HG03175 (cell line): ENCODE measurements around the gene UBE2U.

ENCODE experiments used
- ATAC-seq: cut with Tn5 transposase; IDR thresholded peaks from one replicate; pipeline ENCODE4 v1.9.1; 2021; ENCODE audit warnings: mild to moderate bottlenecking, moderate library complexity; ENCODE audit not compliant: unreplicated experiment

Gene UBE2U

GRCh38 chr1:64203420-64203819, at the start of gene UBE2U:
UBE2U (plus strand) TSS chr1:64203623; CDS start chr1:64204051, 428 bp downstream.
- no peak for ATAC-seq

- no peak for ATAC-seq
These were observed 48.1 kb upstream of the UBE2U start for GRCh38 chr1:64155278-64155677.

DNA sequence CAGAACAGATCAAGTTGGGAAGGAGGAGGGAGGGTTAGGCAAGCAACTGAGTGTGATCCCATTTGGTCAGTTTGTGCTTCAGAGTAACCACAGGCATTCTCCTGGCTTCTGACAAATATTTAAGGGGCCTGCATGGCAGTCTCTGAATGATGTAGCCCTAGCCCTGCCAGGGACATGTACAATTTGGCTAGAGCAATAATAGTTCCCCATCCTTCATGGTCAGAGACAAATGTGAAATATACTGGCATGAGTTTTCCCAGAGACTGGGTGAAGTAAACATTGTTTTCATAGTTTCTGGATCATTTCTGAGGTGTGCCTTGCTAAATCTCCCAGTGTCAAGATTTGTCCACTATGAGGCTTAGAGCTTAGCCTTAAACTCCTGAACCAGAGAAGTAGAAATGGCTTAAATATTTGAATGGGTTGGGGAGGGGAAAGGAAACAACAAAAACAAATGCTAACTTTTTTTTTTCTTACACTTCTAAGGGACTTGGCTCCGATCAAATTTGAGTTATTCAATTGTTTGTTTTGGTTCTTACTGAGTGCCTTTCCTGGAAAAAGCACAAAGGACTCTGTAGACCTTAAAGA, 42.0 kb upstream of the UBE2U start:
- ATAC-seq, result no peak

DNA sequence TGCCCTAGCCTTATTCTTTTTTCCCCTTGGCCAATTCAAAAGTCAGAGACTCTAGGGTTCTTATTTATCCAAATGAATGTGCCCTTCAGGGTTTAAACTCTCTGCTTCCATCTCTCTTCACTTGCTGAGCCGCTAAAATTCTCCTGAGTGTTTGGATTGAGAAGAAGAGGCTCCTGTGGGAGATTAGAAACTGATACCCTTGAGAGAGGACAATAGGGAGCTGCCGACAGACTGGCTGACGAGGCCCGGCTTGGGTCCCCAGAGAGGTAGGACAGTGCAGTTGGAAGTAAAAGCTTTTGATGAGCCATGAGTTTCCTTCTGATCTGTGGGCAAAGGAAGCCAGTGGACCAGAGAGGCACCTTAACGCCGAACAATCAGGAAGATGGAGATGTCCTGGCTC, 41.3 kb upstream of the UBE2U start:
- no peak for ATAC-seq

DNA sequence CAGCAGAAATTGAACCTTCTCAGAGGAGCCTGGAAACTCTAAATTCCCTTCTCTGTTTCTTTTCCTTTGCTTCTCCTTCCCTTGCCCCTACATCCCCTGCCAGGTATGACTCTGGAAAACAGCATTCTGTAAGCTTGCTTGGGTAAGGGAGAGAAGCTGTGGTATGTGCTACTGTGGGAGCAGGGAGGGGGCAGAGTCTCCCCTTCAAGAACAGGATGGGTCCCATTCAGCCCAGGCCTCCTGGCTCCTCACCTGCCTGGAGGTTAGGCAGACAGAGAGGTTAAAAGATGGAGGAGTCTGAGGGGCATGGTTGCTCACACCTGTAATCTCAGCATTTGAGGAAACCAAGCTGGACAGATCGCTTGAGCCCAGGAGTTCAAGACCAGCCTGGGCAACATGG, 40.6 kb upstream of the UBE2U start:
- no peak for ATAC-seq

DNA sequence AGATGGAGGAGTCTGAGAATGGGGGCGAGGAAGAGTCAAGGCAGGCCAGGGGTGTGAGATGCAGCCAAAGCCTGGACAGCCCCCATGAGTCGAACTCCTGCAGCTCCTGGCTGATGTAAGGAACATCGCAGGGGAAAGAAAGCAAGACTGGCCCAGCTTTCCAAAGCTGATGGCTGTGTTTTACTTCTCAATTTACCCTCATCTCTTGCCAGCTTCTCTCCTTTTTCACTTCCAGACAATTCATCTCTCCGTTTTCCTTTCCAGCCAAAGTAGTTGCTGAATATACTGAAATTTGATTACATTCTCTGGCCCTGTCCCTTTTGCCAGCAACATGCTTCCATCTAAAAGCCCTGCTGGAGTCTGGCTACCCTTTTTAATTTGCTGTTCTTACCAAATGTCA, 40.0 kb upstream of the UBE2U start:
- ATAC-seq, result no peak

- no peak for ATAC-seq
These were observed 39.5 kb upstream of the UBE2U start for GRCh38 chr1:64163970-64164369.

DNA sequence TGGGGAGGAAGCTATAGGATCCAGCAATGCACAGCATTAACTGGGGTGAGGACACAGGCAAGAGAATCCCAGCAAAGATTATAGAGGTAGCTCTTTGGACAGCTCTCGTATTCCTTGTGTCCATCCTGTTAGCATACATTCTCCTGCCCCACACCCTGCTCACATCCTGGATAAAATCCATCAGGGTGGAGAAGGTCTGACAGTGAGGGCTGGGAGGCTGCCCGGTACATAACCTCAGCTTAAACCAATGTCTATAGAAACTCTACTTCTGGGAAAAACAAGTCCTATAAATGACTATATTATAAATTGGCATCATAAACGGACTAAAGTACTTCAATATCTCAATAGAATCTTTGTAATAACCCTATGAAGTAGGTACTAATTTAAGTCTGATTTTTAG, 36.8 kb upstream of the UBE2U start:
- ATAC-seq, result no peak

GRCh38 chr1:64167176-64167575, 36.2 kb upstream of the UBE2U start:
- no peak for ATAC-seq

DNA sequence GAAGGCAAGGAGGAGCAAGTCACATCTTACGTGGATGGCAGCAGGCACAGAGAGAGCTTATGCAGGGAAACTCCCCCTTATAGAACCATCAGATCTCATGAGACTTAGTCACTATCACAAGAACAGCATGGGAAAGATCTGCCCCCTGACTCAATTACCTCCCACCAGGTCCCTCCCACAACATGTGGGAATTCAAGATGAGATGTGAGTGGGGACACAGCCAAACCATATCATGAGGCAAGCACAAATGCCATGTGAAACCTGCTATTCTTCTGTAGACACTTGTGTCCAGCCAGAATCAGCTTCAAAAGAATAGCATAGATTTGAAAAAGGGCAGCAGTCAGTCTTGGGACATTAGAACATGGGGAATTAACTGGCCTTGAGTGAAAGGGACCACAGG, 32.2 kb upstream of the UBE2U start:
- ATAC-seq, result no peak

DNA sequence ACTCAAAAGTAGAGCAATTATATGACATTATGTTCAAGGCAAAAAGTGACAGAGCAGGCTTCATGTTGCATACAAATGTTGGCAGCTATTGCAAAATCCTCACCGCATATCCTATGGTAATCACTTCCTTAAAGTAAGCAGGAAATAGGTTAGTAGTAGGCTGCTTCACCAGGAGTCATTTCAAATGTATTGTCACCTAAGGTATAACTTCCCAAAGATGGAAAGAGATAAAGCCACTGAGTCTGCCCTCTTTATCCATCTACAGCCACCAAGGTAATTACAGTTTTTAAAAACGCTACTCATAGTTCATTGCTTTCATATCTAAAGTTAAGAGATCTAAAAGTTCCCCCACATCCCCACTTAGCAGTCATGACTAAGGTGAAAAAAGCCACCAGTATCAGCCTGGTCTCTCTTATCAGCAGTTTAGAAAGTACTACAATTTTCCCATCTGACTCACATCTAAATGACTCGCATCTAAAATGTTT, 31.6 kb upstream of the UBE2U start:
- peak; percentile 75 for ATAC-seq

- peak; percentile 46 for ATAC-seq
These were observed 30.9 kb upstream of the UBE2U start for GRCh38 chr1:64172458-64172983.

DNA sequence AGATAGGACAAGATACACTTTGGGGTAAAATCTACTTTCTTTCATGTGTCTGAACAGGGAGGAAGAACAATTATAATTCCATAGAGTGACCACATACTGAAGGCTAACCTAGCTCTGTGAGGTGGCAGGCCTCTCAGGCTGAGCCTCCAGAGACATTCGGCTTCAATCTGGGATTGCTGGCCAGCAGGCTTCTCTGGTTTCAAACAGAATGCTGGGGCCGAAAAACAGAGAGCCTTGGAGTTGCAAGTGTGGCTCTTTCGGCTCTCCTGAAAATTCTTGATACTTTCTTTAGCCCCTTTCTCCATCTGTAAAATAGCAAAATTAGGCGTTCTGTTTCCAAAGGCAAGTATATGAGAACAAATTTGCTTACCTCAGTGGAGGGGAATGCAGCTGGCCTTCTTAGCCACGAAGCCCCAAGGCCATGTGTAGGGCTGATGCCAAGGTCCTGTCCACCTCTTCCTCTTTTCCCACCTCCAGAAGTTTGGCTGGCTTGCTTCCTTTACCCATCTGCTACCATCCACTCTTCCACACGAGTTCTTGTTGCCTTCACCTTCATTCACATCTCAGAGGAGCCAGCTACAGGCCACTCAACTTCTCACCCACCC, 30.0 kb upstream of the UBE2U start:
- no peak for ATAC-seq

- ATAC-seq, result no peak
These were observed 27.8 kb upstream of the UBE2U start for GRCh38 chr1:64175639-64176038.

DNA sequence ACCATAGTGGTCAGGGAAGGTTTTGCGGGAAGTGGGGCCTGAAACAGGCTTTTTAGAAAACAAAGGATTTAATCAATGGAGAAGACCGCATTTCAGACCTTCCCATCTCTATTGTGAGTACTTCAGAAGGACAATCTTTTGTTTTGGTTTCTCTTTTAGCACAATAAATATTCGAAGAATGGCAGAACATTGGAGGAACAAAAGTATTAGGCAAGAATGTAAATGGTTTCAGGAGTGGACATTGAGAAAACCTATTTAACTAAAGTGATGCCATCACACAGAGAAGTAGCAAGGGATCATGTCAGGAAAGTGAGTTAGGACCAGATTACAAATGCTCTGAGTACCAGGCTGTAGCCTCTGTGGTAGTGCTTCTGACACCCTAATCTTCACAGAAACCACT, 26.8 kb upstream of the UBE2U start:
- ATAC-seq, result no peak

- no peak for ATAC-seq
These were observed 23.8 kb upstream of the UBE2U start for GRCh38 chr1:64179588-64179987.

DNA sequence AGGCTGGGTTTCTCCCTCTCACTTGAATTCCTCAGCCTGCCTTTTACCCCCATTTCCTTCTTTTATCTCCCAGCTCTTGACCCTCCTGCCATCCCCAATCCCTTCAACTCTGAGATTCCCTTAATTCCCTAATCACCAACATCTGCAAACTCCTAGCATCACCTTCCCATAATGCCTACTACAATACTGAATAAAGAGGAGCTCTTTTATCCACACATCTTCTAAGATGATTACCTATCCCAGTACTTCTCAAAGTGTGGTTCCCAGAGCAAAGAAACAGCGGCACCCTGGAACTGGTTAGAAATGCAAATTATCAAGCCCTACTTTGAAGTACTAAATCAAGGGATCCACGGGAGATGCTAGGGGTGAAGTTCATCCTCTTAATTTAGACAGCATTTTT, 21.2 kb upstream of the UBE2U start:
- ATAC-seq, result no peak

DNA sequence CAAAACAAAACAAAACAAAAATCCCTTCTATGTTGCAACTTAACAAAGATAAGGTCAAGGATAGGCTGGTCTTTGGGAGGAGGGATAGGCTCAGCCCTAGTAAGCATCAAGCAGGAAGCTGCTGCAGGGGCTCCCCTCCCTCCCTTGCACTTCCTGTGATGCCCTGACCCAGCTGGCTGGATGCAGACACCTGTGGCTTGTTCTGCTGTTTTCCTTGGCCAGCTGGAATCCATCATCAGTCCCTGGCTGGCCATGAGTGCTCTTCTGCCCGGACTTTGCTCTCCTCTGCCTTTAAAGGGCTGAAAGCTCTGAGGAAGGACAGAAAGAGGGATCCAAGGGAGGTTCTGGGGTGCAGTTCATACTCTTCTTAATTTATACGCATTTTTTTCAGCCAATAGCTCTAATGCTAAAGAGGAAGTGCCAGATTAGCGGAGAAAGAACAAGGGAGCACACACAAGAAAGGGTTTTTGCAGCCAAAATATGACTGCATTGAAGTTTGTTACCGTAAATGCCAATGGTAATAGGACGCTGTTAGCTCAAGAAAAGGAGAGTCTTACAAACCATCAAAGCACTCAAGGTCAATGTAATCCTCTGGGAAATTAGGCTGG, 19.9 kb upstream of the UBE2U start:
- no peak for ATAC-seq

GRCh38 chr1:64184003-64184440, 19.4 kb upstream of the UBE2U start:
- no peak for ATAC-seq

GRCh38 chr1:64186138-64186897, 17.1 kb upstream of the UBE2U start:
- no peak for ATAC-seq

- no peak for ATAC-seq
These were observed 16.5 kb upstream of the UBE2U start for GRCh38 chr1:64186898-64187280.

DNA sequence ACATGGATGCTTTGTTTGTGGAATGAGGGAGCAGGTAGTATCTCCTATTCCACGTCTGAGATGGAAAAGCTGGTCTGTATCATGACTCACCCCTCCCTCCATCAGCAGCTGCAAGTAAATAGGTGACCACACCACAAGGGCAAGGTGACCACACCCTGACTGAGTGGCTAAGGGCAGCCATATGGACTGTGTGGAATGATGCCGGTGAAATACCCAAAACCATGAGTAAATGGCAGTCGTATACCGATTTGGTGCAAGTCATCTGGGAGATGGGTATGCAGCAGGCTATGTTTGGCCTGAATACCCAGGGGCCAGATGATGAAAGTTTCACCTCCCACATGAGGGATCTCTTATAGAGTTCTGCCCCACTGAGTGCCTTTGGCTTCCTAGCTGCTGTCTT, 15.8 kb upstream of the UBE2U start:
- no peak for ATAC-seq
